Brain pericyte (primary cell): ENCODE measurements around the gene TRDN.
"Not testable (repeated sequence)": the region's sequence is repeated elsewhere in the genome, so short reads cannot be mapped to it uniquely, and the experiment has no call there.

Experiments
- DNase-seq: peaks from one replicate; pipeline ENCODE4 v3.0.0-alpha.2; 2012; ENCODE audit warnings: low read depth, low spot score

TRDN gene

GRCh38 chr6:123562677-123563076 is 74.1 kb downstream of the TRDN start:
- DNase-seq, result no peak

GRCh38 chr6:123562264-123562663 is 74.5 kb downstream of the TRDN start:
- no peak for DNase-seq

- DNase-seq, result not testable (repeated sequence)
These were observed 76.9 kb downstream of the TRDN start for GRCh38 chr6:123559816-123560215.

- DNase-seq, result not testable (repeated sequence)
These were observed 79.3 kb downstream of the TRDN start for GRCh38 chr6:123557474-123557873.

- no peak for DNase-seq
These were observed 84.6 kb downstream of the TRDN start for GRCh38 chr6:123551939-123552707.

- DNase-seq, result no peak
These were observed 86.6 kb downstream of the TRDN start for GRCh38 chr6:123550052-123550617.

GRCh38 chr6:123549476-123549875 is 87.3 kb downstream of the TRDN start:
- DNase-seq, result no peak

GRCh38 chr6:123547216-123547978 is 89.4 kb downstream of the TRDN start:
- no peak for DNase-seq

GRCh38 chr6:123546537-123546936 is 90.2 kb downstream of the TRDN start:
- DNase-seq, result no peak

GRCh38 chr6:123541462-123541861 is 95.3 kb downstream of the TRDN start:
- DNase-seq, result no peak

GRCh38 chr6:123533862-123534648 is 102.7 kb downstream of the TRDN start:
- no peak for DNase-seq

- DNase-seq, result no peak
These were observed 106.9 kb downstream of the TRDN start for GRCh38 chr6:123529843-123530242.

- DNase-seq, result no peak
These were observed 107.7 kb downstream of the TRDN start for GRCh38 chr6:123529058-123529457.

- no peak for DNase-seq
These were observed 109.3 kb downstream of the TRDN start for GRCh38 chr6:123527406-123527805.

GRCh38 chr6:123526128-123526527 is 110.6 kb downstream of the TRDN start:
- no peak for DNase-seq

GRCh38 chr6:123524781-123525180 is 112.0 kb downstream of the TRDN start:
- no peak for DNase-seq

GRCh38 chr6:123520217-123520616 is 116.5 kb downstream of the TRDN start:
- no peak for DNase-seq

- DNase-seq, result no peak
These were observed 117.6 kb downstream of the TRDN start for GRCh38 chr6:123519189-123519505.

GRCh38 chr6:123518441-123519188 is 118.1 kb downstream of the TRDN start:
- no peak for DNase-seq

- no peak for DNase-seq
These were observed 121.0 kb downstream of the TRDN start for GRCh38 chr6:123515715-123516114.

GRCh38 chr6:123509112-123509511 is 127.6 kb downstream of the TRDN start:
- no peak for DNase-seq
